HepG2 (cell line): ENCODE measurements around the gene BCORL1. TPM values are rescaled to one million over a fixed set of nuclear protein-coding genes. Genes with fewer than 3 reads are reported as not detected.
A peak's percentile ranks its signal among the peaks of the same experiment; 100 is the strongest.

ENCODE experiments used
- CTCF ChIP-seq: sonication (generic); formaldehyde crosslinking; IDR thresholded peaks from 2 replicates; pipeline ENCODE4 v1.5.0; 2020; ENCODE audit warnings: mild to moderate bottlenecking, missing genetic modification reagents, moderate library complexity
- IRF1 ChIP-seq: sonication (generic); formaldehyde crosslinking; IDR thresholded peaks from 2 replicates; pipeline ENCODE4 v1.4.0; 2020; ENCODE audit warnings: low read depth, mild to moderate bottlenecking, missing genetic modification reagents
- KLF15 ChIP-seq: sonication (generic); formaldehyde crosslinking; IDR thresholded peaks from 2 replicates; pipeline ENCODE4 v1.8.1; 2023; ENCODE audit warnings: borderline replicate concordance, mild to moderate bottlenecking, inconsistent platforms, missing genetic modification reagents, mixed read lengths
- KMT2A ChIP-seq: sonication (generic); formaldehyde crosslinking; IDR thresholded peaks from 2 replicates; pipeline ENCODE4 v1.4.0; 2020; ENCODE audit warnings: missing genetic modification reagents
- NFIC ChIP-seq: IDR thresholded peaks from 2 replicates; pipeline ENCODE4 v1.6.1; 2012; ENCODE audit warnings: mild to moderate bottlenecking, low read length, inconsistent platforms
- SOX13 ChIP-seq, 3 experiments: fragments of 450-650 bp in 1 of 3; sonication (generic) in 1 of 3; formaldehyde crosslinking in 1 of 3; IDR thresholded peaks in 2 of 3; conservative IDR thresholded peaks in 1 of 3; 2 replicates each; pipeline versions ENCODE4 v1.5.0 to v1.6.1; 2016 to 2020; ENCODE audit warnings: antibody characterized with exemption in 1 of 3, mild to moderate bottlenecking in 1 of 3, missing compliant biosample characterization in 1 of 3, missing genetic modification reagents in 1 of 3, moderate library complexity in 1 of 3
- TCF7 ChIP-seq: sonication (generic); IDR thresholded peaks from 2 replicates; pipeline ENCODE4 v1.6.1; 2016; ENCODE audit warnings: antibody characterized with exemption, low read depth
- THAP7 ChIP-seq: sonication (generic); formaldehyde crosslinking; IDR thresholded peaks from 2 replicates; pipeline ENCODE4 v1.8.1; 2023; ENCODE audit warnings: mild to moderate bottlenecking, missing genetic modification reagents
- U2AF2 ChIP-seq: fragments of 200-400 bp; formaldehyde crosslinking; IDR thresholded peaks from 2 replicates; pipeline ENCODE4 v1.6.1; 2017; ENCODE audit warnings: low read depth, mild to moderate bottlenecking, low read length
- ZNF362 ChIP-seq: sonication (generic); formaldehyde crosslinking; IDR thresholded peaks from 2 replicates; pipeline ENCODE4 v1.4.0; 2020; ENCODE audit warnings: missing genetic modification reagents, mild to moderate bottlenecking, borderline replicate concordance
- polyA plus RNA-seq, 8 experiments: library from polyadenylated mRNA; depleted of rRNA in 3 of 8; stranded (reverse) in 7 of 8; unstranded in 1 of 8; fragments of >200 nt; fragmentation: Illumina TruSeq in 4 of 8; extraction: Trizol in 4 of 8; gene quantifications; 2 replicates each; pipeline versions ENCODE4 v1.2.1 to v1.2.3, GENCODE V29; 2011 to 2016; ENCODE audit warnings: low read depth in 4 of 8, missing spikeins in 1 of 8, mixed read lengths in 1 of 8; ENCODE audit not compliant: insufficient read depth in 1 of 8
- total RNA-seq, 5 experiments: library from RNA; depleted of rRNA; stranded (reverse); fragments of >200 nt; fragmentation: Illumina TruSeq; extraction: Trizol; gene quantifications; 2 replicates each; pipeline ENCODE4 v1.2.3, GENCODE V29; 2016; ENCODE audit warnings: low read depth in 1 of 5

Gene BCORL1
- total and polyA plus RNA-seq, 2 of the 13 experiments (the other 11 are each of a cell fraction or from before 2014, with no cell fraction given), result 0.67 to 1.4 TPM

- no peak for TF ChIP-seq TCF7
- TF ChIP-seq U2AF2, result no peak
- TF ChIP-seq KMT2A, result no peak
- no peak for TF ChIP-seq KLF15 (CRISPR knock-in tag)
- no peak for TF ChIP-seq IRF1 (CRISPR knock-in tag)
- no peak for TF ChIP-seq SOX13 (IDR thresholded peaks at IDR 0.05)
- no peak for TF ChIP-seq SOX13 (CRISPR knock-in tag; conservative IDR thresholded peaks at IDR 0.05 in 1 of 2, IDR thresholded peaks at IDR 0.05 in 1 of 2)
- peak; percentile 81 for TF ChIP-seq CTCF (CRISPR knock-in tag)
- no peak for TF ChIP-seq NFIC
- TF ChIP-seq ZNF362 (CRISPR knock-in tag), result no peak
- TF ChIP-seq THAP7 (CRISPR knock-in tag), result no peak
Observed at GRCh38 chrX:130079824-130080406, 97.5 kb downstream of the BCORL1 start (continued).
